IMR-90 (cell line): ENCODE results near the gene CKAP4. TPM values are rescaled to one million over a fixed set of nuclear protein-coding genes. Genes with fewer than 3 reads are reported as not detected.
A peak's percentile ranks its signal among the peaks of the same experiment; 100 is the strongest.

Experiments
- ATAC-seq: fragments of 200-7000 bp; cut with Tn5 transposase; 2 replicates; pipeline ENCODE4 v1.9.1; 2020; ENCODE audit warnings: low read depth, mild to moderate bottlenecking, moderate library complexity
- BruUV-seq: library from RNA; stranded (reverse); fragments of 400-500 nt; replicated peaks from 2 replicates; lab custom pipeline; 2021; lab: Mats Ljungman, UMichigan
- CTCF ChIA-PET: fragments of 300-600 bp; formaldehyde crosslinking; extraction: SDS; loops from one replicate; lab custom pipeline; 2021; ENCODE audit warnings: antibody characterized with exemption; lab: Yijun Ruan, JAX
- POLR2A ChIA-PET: fragments of 300-600 bp; sonication (Branson Sonifier 250); formaldehyde crosslinking; loops from one replicate; lab custom pipeline; 2022; ENCODE audit warnings: antibody characterized with exemption; ENCODE audit not compliant: unreplicated experiment; lab: Charles Lee
- DNase-seq: peaks from one replicate; pipeline ENCODE4 v3.0.0; 2013
- H2AFZ ChIP-seq: replicated peaks from 2 replicates; pipeline ENCODE3; 2013; ENCODE audit warnings: low read length, mild to moderate bottlenecking; ENCODE audit not compliant: poor library complexity
- H2AK5ac ChIP-seq: 2 replicates; pipeline ENCODE4 v1.6.1; 2013; ENCODE audit warnings: low read depth, low read length, inconsistent platforms
- H2AK9ac ChIP-seq: replicated peaks from 2 replicates; pipeline ENCODE3; 2013; ENCODE audit warnings: mild to moderate bottlenecking, low read depth, low read length, moderate library complexity; ENCODE audit not compliant: poor library complexity
- H2BK120ac ChIP-seq: 2 replicates; pipeline ENCODE4 v1.6.1; 2013; ENCODE audit warnings: low read depth, low read length, inconsistent platforms
- H2BK15ac ChIP-seq: 3 replicates; pipeline ENCODE4 v1.6.1; 2013; ENCODE audit warnings: low read depth, low read length, inconsistent platforms
- H2BK20ac ChIP-seq: 2 replicates; pipeline ENCODE4 v1.6.1; 2013; ENCODE audit warnings: low read depth, mild to moderate bottlenecking, inconsistent platforms, low read length, moderate library complexity
- H2BK5ac ChIP-seq: 2 replicates; pipeline ENCODE4 v1.6.1; 2013; ENCODE audit warnings: mild to moderate bottlenecking, low read depth, low read length, inconsistent platforms; ENCODE audit not compliant: poor library complexity, severe bottlenecking
- H3K14ac ChIP-seq: replicated peaks from 2 replicates; pipeline ENCODE4 v1.6.1; 2013; ENCODE audit warnings: low read depth, low read length, inconsistent platforms
- H3K18ac ChIP-seq: 2 replicates; pipeline ENCODE4 v1.6.1; 2013; ENCODE audit warnings: low read depth, low read length, control low read depth
- H3K23ac ChIP-seq: 2 replicates; pipeline ENCODE4 v1.6.1; 2013; ENCODE audit warnings: low read depth, low read length, inconsistent platforms
- H3K27ac ChIP-seq: 2 replicates; pipeline ENCODE4 v1.5.1; 2013; ENCODE audit warnings: mild to moderate bottlenecking, control low read depth, low read length; ENCODE audit not compliant: insufficient read depth
- H3K27me3 ChIP-seq: 2 replicates; pipeline ENCODE4 v1.6.1; 2013; ENCODE audit warnings: low read length; ENCODE audit not compliant: control insufficient read depth, insufficient read depth
- H3K36me3 ChIP-seq: 2 replicates; pipeline ENCODE4 v1.6.1; 2013; ENCODE audit warnings: low read length, mixed read lengths; ENCODE audit not compliant: control insufficient read depth, insufficient read depth
- H3K4ac ChIP-seq: 2 replicates; pipeline ENCODE4 v1.6.1; 2013; ENCODE audit warnings: low read depth, low read length, inconsistent platforms
- H3K4me1 ChIP-seq: 2 replicates; pipeline ENCODE4 v1.6.1; 2013; ENCODE audit warnings: low read length, mixed read lengths; ENCODE audit not compliant: control insufficient read depth, insufficient read depth
- H3K4me2 ChIP-seq: 2 replicates; pipeline ENCODE4 v1.6.1; 2013; ENCODE audit warnings: low read depth, mild to moderate bottlenecking, control low read depth, low read length, moderate library complexity
- H3K4me3 ChIP-seq: 2 replicates; pipeline ENCODE4 v1.5.1; 2013; ENCODE audit warnings: low read depth, mild to moderate bottlenecking, control low read depth, low read length, moderate library complexity; ENCODE audit not compliant: insufficient read depth
- H3K56ac ChIP-seq: 2 replicates; pipeline ENCODE4 v1.6.1; 2013; ENCODE audit warnings: low read length, inconsistent platforms; ENCODE audit not compliant: insufficient read depth; ENCODE audit errors: extremely low read depth
- H3K79me1 ChIP-seq, 2 experiments: 2 replicates each; pipeline ENCODE4 v1.6.1; 2013; ENCODE audit warnings: low read length in 2 of 2, inconsistent platforms in 1 of 2, low read depth in 1 of 2
- H3K9ac ChIP-seq: 2 replicates; pipeline ENCODE4 v1.6.1; 2013; ENCODE audit warnings: low read depth, low read length, control low read depth
- H3K9me1 ChIP-seq: 2 replicates; pipeline ENCODE4 v1.6.1; 2013; ENCODE audit warnings: low read length, inconsistent platforms; ENCODE audit not compliant: insufficient read depth
- H3K9me3 ChIP-seq: 2 replicates; pipeline ENCODE4 v1.6.1; 2013; ENCODE audit warnings: low read length; ENCODE audit not compliant: control insufficient read depth, insufficient read depth
- H4K20me1 ChIP-seq: 2 replicates; pipeline ENCODE4 v1.6.1; 2013; ENCODE audit warnings: low read length, inconsistent platforms; ENCODE audit not compliant: insufficient read depth
- H4K5ac ChIP-seq: 2 replicates; pipeline ENCODE4 v1.6.1; 2013; ENCODE audit warnings: mild to moderate bottlenecking, low read depth, low read length, control low read depth
- H4K8ac ChIP-seq, 2 experiments: 2 replicates each; pipeline ENCODE4 v1.6.1; 2013; ENCODE audit warnings: low read depth in 2 of 2, low read length in 2 of 2, control low read depth in 1 of 2, inconsistent platforms in 1 of 2
- H4K91ac ChIP-seq: 2 replicates; pipeline ENCODE4 v1.6.1; 2013; ENCODE audit warnings: low read depth, low read length, inconsistent platforms; ENCODE audit not compliant: insufficient read depth
- CEBPB ChIP-seq: IDR thresholded peaks from 2 replicates; pipeline ENCODE4 v1.6.1; 2012; ENCODE audit warnings: low read depth, low read length, improper control_type of control experiment
- CHD1 ChIP-seq: IDR thresholded peaks from 2 replicates; pipeline ENCODE4 v1.6.1; 2012; ENCODE audit warnings: low read depth, low read length, improper control_type of control experiment
- CTCF ChIP-seq: conservative IDR thresholded peaks from 2 replicates; pipeline ENCODE4 v1.5.1; 2012; ENCODE audit warnings: mild to moderate bottlenecking, low read depth, low read length, improper control_type of control experiment
- MAFK ChIP-seq: IDR thresholded peaks from 2 replicates; pipeline ENCODE4 v1.6.1; 2012; ENCODE audit warnings: low read depth, low read length, improper control_type of control experiment
- MAZ ChIP-seq: IDR thresholded peaks from 2 replicates; pipeline ENCODE4 v1.6.1; 2012; ENCODE audit warnings: low read depth, mild to moderate bottlenecking, low read length, improper control_type of control experiment, moderate library complexity, borderline replicate concordance
- MXI1 ChIP-seq: IDR thresholded peaks from 2 replicates; pipeline ENCODE4 v1.6.1; 2012; ENCODE audit warnings: low read depth, mild to moderate bottlenecking, low read length, moderate library complexity, borderline replicate concordance
- NFE2L2 ChIP-seq: fragments of 150-350 bp; IDR thresholded peaks from 2 replicates; pipeline ENCODE4 v1.6.1; 2016; ENCODE audit warnings: low read depth, mild to moderate bottlenecking, low read length
- POLR2A ChIP-seq: IDR thresholded peaks from 2 replicates; pipeline ENCODE4 v1.6.1; 2012; ENCODE audit warnings: mild to moderate bottlenecking, low read depth, low read length
- RCOR1 ChIP-seq: IDR thresholded peaks from 2 replicates; pipeline ENCODE4 v1.6.1; 2012; ENCODE audit warnings: mild to moderate bottlenecking, low read length, improper control_type of control experiment; ENCODE audit not compliant: insufficient replicate concordance
- RFX5 ChIP-seq: IDR thresholded peaks from 2 replicates; pipeline ENCODE4 v1.8.0; 2012; ENCODE audit warnings: low read depth, mild to moderate bottlenecking, low read length, moderate library complexity
- USF2 ChIP-seq: fragments of 150-350 bp; IDR thresholded peaks from 2 replicates; pipeline ENCODE4 v1.6.1; 2017; ENCODE audit warnings: mild to moderate bottlenecking, antibody characterized with exemption, low read length, low read depth
- WGBS, 2 experiments: methylation state at CpG; one replicate each; pipeline versions ENCODE4 v1.1.5 to v1.1.7; 2013; ENCODE audit warnings: missing lambda C conversion rate in 2 of 2; ENCODE audit not compliant: insufficient read length in 1 of 2; ENCODE audit errors: extremely low coverage in 2 of 2; 5-methylcytosine and 5-hydroxymethylcytosine counted together
- dilution Hi-C: fragments of 300-500 bp; cut with HindIII; formaldehyde crosslinking; loops from one replicate; pipeline ENCODE4 v1.14.3; 2018; ENCODE audit warnings: low sequenced_read_pairs; ENCODE audit not compliant: unreplicated experiment
- in situ Hi-C: fragments of 300-500 bp; cut with MboI; formaldehyde crosslinking; loops from 3 replicates; pipeline ENCODE4 v1.14.3; 2019; ENCODE audit warnings: low sequenced_read_pairs, inconsistent platforms, mixed read lengths
- intact Hi-C: fragments of 100-400 bp; cut with micrococcal nuclease; formaldehyde crosslinking; loops from 2 replicates; pipeline ENCODE4 v1.10.0; 2022
- polyA plus RNA-seq, 3 experiments: library from polyadenylated mRNA; depleted of rRNA; stranded (reverse); fragments of >200 nt; gene quantifications; 2 replicates each; pipeline ENCODE4 v1.2.3, GENCODE V29; 2012; ENCODE audit warnings: low replicate concordance in 1 of 3
- total RNA-seq: library from RNA; depleted of rRNA; stranded (reverse); fragments of >200 nt; gene quantifications from 2 replicates; pipeline ENCODE4 v1.2.3, GENCODE V29; 2012

Gene CKAP4
- total and polyA plus RNA-seq, 2 of the 4 experiments (the other 2 are of a cell fraction), result 94.5 to 297 TPM

GRCh38 chr12:106249411-106250135, 1.8 kb upstream of the CKAP4 start:
- Histone ChIP-seq H2BK20ac (no peak overlapping the region), H3K4me2 (peak overlapping the region; percentile 94; the same call in 1 of the 2 replicates), H3K23ac (peak overlapping the region; percentile 20; the same call in 1 of the 2 replicates), H3K27ac (no peak overlapping the region), H3K36me3 (peaks cover 3% of the 10 kb centered on the region), H2BK15ac (peak overlapping the region; percentile 19; the same call in 1 of the 3 replicates), H2BK120ac (no peak overlapping the region), H3K9me1 (peaks cover 28% of the 10 kb centered on the region), H4K8ac (peak overlapping the region in 1 of 2 experiments; percentile 70; a peak in 1 of 4 replicates), H2AK9ac (peak overlapping the region; percentile 25), H2AFZ (peak overlapping the region; percentile 81), H3K4ac (peak overlapping the region; percentile 81), H3K9ac (peak overlapping the region; percentile 85; the same call in 1 of the 2 replicates), H3K4me3 (no peak overlapping the region), H3K18ac (no peak overlapping the region), H3K79me1 (peaks cover 3 to 27% of the 10 kb centered on the region in 2 experiments; a peak in 3 of 4 replicates), H2AK5ac (0 out of 2 replicates have a peak overlapping the region, but pooled peaks have one; percentile 41), H3K27me3 (no peaks in the 10 kb centered on the region), H4K5ac (no peak overlapping the region), H3K14ac (no peak overlapping the region), H3K56ac (no peak overlapping the region), H2BK5ac (no peak overlapping the region), H4K91ac (0 out of 2 replicates have a peak overlapping the region, but pooled peaks have one; percentile 23), H4K20me1 (peaks cover 19% of the 10 kb centered on the region), H3K9me3 (no peaks in the 10 kb centered on the region), H3K4me1 (peaks cover 15% of the 10 kb centered on the region)
- DNase-seq (no peak), ATAC-seq (no peak)
- in situ Hi-C loops (loop anchor here (5.0 kb wide), 1 partner anchor 38 kb away; no protein-coding TSS in a partner anchor), dilution Hi-C loops (no loop called here), intact Hi-C loops (loop anchor here (2.0 to 5.0 kb wide), 3 partner anchors 38 to 107 kb away; partner anchors contain the start of gene POLR3B)
- CTCF ChIA-PET, result no interaction called here
- POLR2A ChIA-PET, result no interaction called here
- BruUV-seq, result no TSS peak
- TF ChIP-seq MXI1 (no peak), MAZ (no peak), RFX5 (no peak), CHD1 (no peak), CEBPB (no peak), CTCF (no peak), MAFK (no peak), RCOR1 (no peak), NFE2L2 (no peak), USF2 (no peak), POLR2A (no peak)
- WGBS, 2 experiments, result 100% methylated on average over 1 of the region's 5 CpGs; no CpG with 5 or more reads in 1 of the 2 experiments
